ENCODE results near the gene HM13.

DNA sequence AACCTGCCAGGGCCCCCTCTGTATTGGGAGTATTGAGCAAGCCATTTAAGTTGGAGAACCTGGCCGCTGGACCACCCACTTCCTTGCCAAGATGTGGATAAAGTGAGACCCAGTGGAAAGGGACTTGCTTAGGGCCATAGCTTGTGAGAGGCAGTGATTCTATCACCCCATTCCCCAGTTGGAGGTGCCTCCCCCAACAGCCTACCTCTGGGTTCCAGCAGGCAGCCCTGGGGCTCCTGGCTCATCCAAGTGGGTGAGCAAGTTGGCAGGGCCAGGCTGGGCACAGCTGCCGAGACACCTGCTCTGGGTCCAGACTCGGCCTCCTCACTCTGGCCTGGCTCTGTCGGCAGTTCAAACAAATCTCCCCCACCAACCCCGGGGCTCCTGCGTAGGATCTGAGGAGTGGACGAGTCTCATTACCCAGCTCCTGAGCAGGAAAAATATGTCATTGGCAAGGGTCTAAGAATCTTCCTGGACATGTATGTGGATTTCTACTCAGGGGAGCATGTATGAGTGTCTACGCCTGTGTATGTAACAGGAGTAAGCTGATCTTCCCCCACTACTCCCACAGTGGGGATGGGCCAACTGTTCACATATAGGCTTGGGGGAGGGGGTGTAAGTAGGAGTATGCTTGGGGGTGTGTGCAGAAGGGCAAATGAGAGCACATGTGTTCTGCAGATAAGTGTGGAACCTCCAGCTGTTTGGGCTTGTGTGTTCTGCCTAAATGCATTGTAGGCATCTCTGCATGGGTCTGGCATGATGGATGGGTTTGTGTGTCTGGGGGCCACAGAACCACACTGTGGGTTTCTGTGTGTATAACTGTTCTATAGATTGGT, 92.8 kb downstream of the HM13 start:
- TF ChIP-seq, protein P1, sequence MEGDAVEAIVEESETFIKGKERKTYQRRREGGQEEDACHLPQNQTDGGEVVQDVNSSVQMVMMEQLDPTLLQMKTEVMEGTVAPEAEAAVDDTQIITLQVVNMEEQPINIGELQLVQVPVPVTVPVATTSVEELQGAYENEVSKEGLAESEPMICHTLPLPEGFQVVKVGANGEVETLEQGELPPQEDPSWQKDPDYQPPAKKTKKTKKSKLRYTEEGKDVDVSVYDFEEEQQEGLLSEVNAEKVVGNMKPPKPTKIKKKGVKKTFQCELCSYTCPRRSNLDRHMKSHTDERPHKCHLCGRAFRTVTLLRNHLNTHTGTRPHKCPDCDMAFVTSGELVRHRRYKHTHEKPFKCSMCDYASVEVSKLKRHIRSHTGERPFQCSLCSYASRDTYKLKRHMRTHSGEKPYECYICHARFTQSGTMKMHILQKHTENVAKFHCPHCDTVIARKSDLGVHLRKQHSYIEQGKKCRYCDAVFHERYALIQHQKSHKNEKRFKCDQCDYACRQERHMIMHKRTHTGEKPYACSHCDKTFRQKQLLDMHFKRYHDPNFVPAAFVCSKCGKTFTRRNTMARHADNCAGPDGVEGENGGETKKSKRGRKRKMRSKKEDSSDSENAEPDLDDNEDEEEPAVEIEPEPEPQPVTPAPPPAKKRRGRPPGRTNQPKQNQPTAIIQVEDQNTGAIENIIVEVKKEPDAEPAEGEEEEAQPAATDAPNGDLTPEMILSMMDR (IDR thresholded peaks at IDR 0.05): no peak
- no peak for TF ChIP-seq EP300 (IDR thresholded peaks at IDR 0.05)

All from stomach (tissue), 4 donors.